G401 (cell line): Measurements from ENCODE around the gene DENND6A. TPM values are rescaled to one million over a fixed set of nuclear protein-coding genes. Genes with fewer than 3 reads are reported as not detected.
"Not testable (repeated sequence)": the region's sequence is repeated elsewhere in the genome, so short reads cannot be mapped to it uniquely, and the experiment has no call there.

Experiments
- DNase-seq: peaks from one replicate; pipeline ENCODE4 v3.0.0-alpha.2; 2015; ENCODE audit warnings: low spot score
- in situ Hi-C: cut with HindIII; loops from 2 replicates; pipeline ENCODE4 v1.10.0; 2016; ENCODE audit warnings: low sequenced_read_pairs, mixed read lengths
- total RNA-seq: library from RNA; depleted of rRNA; stranded (reverse); fragments of >200 nt; shearing (Covaris generic); gene quantifications from 2 replicates; pipeline ENCODE4 v1.2.3, GENCODE V29; 2014

DENND6A gene
- total RNA-seq, 1 experiment from 2014 or later, result 39.9 TPM

GRCh38 chr3:57700737-57701136 is 7.9 kb upstream of the DENND6A start:
- in situ Hi-C loops, result no loop called here
- no peak for DNase-seq

- in situ Hi-C loops, result no loop called here
- no peak for DNase-seq
These were observed 6.7 kb upstream of the DENND6A start for GRCh38 chr3:57699591-57699990.

DNA sequence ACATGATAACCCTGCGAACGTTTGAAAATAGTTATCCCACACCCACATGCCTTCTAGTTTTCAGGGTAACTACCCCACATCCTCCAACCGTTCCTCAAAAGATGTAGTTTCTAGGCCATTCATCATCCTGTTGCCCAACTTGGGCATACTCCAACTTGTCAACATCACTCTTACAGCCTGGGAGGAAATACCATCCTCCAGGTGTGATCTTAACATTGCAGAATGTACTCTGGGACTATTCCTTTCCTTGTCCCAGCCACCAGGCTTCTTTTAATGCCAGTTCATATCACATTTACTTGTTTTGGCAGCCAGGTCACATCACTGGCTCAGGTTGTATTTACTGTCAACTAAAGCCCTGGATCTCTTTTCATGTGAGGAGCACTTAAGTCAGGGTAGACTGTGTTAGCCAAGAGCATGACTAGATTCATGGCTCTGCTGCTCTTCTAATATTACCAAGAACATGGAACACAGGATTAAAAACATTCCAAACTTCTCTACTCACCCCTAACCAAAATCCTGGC is 4.0 kb upstream of the DENND6A start:
- in situ Hi-C loops, result no loop called here
- DNase-seq, result no peak

DNA sequence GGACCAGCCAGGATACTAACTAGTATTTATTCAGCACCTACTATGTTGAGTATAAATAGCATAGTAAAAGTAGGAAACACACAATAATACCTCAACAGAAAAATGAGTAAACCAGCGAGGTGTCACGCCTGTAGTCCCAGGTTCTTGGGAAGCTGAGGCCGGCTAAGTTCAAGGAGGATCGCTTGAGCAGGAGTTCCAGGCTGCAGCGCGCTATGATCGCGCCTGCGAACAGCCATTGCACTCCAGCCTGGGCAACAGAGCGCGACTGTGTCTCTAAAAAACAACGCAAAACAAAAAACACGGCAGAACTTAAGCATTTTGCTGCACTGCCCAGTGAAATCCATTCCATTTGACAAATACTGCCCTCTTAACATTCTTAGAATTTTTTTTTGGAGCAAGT is 1.3 kb upstream of the DENND6A start:
- DNase-seq, result no peak
- in situ Hi-C loops, result no loop called here

DNA sequence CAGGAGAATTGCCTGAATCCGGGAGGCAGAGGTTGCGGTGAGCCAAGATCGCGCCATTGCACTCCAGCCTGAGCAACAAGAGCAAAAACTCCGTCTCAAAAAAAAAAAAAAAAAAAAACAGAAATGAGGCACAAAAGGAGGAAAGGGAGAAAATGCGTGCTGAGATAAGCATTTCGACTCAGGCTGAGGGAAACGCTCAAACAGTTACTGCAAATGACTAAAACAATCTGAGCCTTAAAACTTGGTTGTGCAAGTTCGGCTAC is 813 bp downstream of the DENND6A start:
- in situ Hi-C loops, DNase-seq: not testable (repeated sequence)

- in situ Hi-C loops, result no loop called here
- no peak for DNase-seq
These were observed 1.3 kb downstream of the DENND6A start for GRCh38 chr3:57691411-57692132.

GRCh38 chr3:57689367-57690053 is 3.4 kb downstream of the DENND6A start:
- no peak for DNase-seq
- in situ Hi-C loops, result no loop called here

DNA sequence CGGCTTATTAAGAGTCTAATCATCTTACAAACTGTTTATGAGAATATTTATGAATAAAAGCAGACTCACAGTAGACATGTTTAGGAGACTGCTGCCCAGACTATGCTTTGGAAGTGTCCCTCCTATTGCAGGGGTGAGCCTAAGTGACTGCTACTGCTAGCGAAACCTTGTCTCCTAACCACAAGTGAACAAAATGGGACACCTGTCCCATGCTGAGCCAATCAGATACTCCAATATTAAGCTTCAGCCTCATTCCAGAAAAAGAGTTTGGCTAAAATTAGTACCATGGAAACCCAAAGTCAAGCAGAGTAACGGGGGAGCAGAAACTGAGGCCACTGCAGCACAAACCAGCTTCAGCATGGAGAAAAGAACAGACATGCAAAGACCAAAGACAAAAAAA is 4.6 kb downstream of the DENND6A start:
- no peak for DNase-seq
- in situ Hi-C loops, result no loop called here

DNA sequence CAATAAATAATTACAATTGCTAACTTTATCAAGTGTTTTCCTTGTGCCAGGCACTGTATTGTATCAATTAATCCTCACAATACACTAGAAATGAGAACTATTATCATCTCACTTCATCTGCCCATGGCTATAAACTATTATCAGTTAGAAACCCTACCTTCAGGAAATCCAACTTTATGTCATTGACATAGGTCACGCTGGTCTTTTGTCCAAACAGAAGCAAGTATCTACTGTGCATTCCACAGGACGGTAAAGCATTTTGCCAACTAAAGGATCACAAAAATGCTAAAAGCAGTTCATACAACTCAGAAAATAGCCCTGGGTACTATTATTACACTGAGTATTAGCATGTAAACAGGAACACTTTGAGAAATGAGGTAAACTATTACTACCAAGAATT is 9.6 kb downstream of the DENND6A start:
- in situ Hi-C loops, result no loop called here

DNA sequence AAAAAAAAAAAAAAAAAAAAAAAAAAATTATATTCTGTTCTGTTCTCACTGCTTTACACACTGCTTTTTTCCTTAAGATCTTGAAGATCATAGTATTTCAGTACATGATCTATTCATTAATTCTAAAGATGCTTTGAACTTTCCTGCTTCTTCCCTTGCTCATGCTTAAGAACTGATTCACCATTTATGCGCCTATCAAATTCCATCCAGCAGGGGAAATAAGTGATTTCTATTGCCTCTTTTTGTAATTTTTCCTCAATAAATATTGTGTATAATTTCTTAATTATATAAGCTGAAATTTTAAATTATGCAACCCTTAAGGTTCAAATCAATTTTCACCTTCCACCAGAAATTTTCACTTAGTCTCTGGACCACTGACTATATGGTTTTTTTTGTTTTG is 10.6 kb downstream of the DENND6A start:
- DNase-seq, result no peak
- in situ Hi-C loops, result no loop called here

More for the DNA sequence above, 9.6 kb downstream of the DENND6A start:
- DNase-seq, result no peak

DNA sequence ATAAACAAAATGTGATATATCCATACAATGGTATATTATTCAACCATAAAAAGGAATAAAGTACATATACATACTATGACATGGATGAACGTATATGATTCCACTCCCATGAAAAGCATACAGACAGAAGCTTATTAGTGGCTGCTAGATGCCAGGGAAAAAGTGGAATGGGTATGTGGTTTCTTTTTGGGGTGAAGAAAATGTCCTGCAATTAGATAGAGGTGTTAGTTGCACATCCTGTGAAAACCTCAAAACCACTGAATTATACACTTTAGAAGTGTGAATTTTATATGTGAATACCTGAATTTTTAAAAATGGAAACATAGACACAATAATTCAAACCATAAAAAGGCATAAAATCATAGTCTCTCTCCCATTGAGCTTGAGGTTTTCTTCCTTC is 11.2 kb downstream of the DENND6A start:
- in situ Hi-C loops, result no loop called here
- DNase-seq, result no peak

- no peak for DNase-seq
- in situ Hi-C loops, result no loop called here
These were observed 12.8 kb downstream of the DENND6A start for GRCh38 chr3:57680046-57680445.

- in situ Hi-C loops, result no loop called here
- no peak for DNase-seq
These were observed 17.3 kb downstream of the DENND6A start for GRCh38 chr3:57675530-57675929.

- DNase-seq, result no peak
- in situ Hi-C loops, result no loop called here
These were observed 19.7 kb downstream of the DENND6A start for GRCh38 chr3:57673156-57673555.

- in situ Hi-C loops, result no loop called here
- no peak for DNase-seq
These were observed 22.3 kb downstream of the DENND6A start for GRCh38 chr3:57670543-57670942.

- in situ Hi-C loops, result no loop called here
- no peak for DNase-seq
These were observed 31.5 kb downstream of the DENND6A start for GRCh38 chr3:57661404-57661803.

- in situ Hi-C loops, result no loop called here
- DNase-seq, result no peak
These were observed 33.0 kb downstream of the DENND6A start for GRCh38 chr3:57659806-57660439.

GRCh38 chr3:57659004-57659673 is 33.7 kb downstream of the DENND6A start:
- no peak for DNase-seq
- in situ Hi-C loops, result no loop called here

DNA sequence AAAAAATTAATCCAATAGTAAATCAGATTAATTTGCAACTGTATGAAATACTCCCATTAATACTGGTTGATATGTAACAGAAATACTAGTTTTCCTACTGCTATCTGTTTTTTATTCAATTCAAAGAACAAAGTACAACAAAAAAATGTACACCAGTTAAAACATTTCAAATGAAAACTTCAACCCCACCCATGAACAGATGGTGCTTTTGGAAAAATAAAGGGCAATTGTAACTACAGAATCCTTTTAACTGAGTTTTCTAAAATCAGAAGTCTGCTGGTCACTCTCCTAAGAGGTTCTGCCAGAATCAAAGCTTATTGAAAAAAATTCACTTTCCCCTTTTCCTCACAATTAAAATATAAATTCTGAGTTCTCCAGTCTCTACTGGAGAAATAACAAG is 34.3 kb downstream of the DENND6A start:
- in situ Hi-C loops, result no loop called here
- no peak for DNase-seq

- in situ Hi-C loops, result no loop called here
These were observed 37.1 kb downstream of the DENND6A start for GRCh38 chr3:57655727-57656126.

More at GRCh38 chr3:57655727-57656126, 37.1 kb downstream of the DENND6A start:
- DNase-seq, result no peak
